ENCODE data around the gene SOST.

The SOST gene

DNA sequence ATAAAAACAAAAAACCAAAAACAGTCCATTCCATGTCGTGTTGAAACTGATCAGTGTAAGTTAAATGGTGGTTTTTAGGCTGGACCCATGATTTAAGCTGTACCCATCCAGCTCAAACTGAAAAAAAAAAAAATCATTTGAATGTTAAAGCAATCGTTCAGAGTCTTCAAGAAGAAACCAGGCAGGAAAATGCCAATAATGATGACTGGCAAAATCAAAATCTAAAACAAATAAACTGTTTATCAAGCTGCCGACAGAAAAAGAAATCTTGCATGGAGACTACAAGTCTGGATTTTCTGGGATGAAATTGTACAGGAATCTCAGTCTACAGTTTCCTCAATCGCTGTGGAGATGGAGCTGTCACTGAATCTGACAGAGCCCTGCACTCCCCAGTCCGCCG, 40.7 kb downstream of the SOST start:
- Histone ChIP-seq H3K4me2 (ENCODE audit: low read length) (no peak overlapping the region), H3K9me3 (ENCODE audit: control insufficient read depth, low read length) (no peaks in the 10 kb centered on the region), H2AFZ (no peak overlapping the region), H3K36me3 (ENCODE audit: control insufficient read depth, insufficient read depth, low read length) (no peaks in the 10 kb centered on the region), H3K79me2 (no peaks in the 10 kb centered on the region), H3K4me3 (ENCODE audit: low read depth, low read length) (no peak overlapping the region), H3K4me1 (no peaks in the 10 kb centered on the region), H3K27me3 (ENCODE audit: control insufficient read depth, insufficient read depth, low read length) (no peaks in the 10 kb centered on the region), H3K9ac (no peak overlapping the region), H3K27ac (no peak overlapping the region)
- TF ChIP-seq, protein P1, sequence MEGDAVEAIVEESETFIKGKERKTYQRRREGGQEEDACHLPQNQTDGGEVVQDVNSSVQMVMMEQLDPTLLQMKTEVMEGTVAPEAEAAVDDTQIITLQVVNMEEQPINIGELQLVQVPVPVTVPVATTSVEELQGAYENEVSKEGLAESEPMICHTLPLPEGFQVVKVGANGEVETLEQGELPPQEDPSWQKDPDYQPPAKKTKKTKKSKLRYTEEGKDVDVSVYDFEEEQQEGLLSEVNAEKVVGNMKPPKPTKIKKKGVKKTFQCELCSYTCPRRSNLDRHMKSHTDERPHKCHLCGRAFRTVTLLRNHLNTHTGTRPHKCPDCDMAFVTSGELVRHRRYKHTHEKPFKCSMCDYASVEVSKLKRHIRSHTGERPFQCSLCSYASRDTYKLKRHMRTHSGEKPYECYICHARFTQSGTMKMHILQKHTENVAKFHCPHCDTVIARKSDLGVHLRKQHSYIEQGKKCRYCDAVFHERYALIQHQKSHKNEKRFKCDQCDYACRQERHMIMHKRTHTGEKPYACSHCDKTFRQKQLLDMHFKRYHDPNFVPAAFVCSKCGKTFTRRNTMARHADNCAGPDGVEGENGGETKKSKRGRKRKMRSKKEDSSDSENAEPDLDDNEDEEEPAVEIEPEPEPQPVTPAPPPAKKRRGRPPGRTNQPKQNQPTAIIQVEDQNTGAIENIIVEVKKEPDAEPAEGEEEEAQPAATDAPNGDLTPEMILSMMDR (IDR thresholded peaks at IDR 0.05), result no peak

DNA sequence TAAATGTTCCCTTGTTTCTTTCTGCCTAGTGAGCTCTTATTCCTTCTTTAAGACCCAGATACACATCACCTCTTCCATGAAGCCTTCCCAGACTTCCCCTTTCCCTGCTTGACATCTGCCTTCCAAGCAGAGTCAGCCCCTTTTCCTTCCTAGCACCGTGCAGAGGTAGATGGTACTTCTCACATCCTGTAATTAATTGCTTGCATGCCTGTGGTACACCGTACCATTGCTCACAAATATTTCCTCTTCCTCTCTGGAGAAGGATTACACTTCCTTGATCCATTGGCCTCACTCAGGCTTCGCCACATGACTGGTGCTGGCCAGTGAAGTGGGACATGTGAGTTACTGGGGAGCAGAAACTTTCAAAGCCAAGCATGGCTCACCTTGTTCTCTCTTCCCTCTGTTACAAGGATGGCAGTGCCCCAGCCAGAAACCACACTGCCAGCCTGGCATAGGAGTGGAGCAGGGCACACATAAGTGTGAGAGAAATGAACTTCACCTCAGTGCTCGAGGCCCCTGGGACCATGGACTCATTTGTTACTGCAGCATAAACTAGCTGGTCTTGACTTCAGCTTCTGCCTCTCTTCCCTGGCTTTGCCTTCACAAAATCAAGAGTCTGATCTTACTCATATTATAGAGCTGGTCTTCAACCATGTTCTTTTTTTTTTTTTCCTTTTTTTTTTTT, 44.0 kb downstream of the SOST start:
- Histone ChIP-seq H3K27ac (no peak overlapping the region), H3K9ac (no peak overlapping the region), H3K36me3 (ENCODE audit: control insufficient read depth, insufficient read depth, low read length) (no peaks in the 10 kb centered on the region), H3K4me1 (no peaks in the 10 kb centered on the region), H3K27me3 (ENCODE audit: control insufficient read depth, insufficient read depth, low read length) (no peaks in the 10 kb centered on the region), H3K79me2 (no peaks in the 10 kb centered on the region), H2AFZ (peak overlapping the region; percentile 87), H3K4me3 (ENCODE audit: low read depth, low read length) (no peak overlapping the region), H3K9me3 (ENCODE audit: control insufficient read depth, low read length) (no peaks in the 10 kb centered on the region), H3K4me2 (ENCODE audit: low read length) (no peak overlapping the region)
- TF ChIP-seq, protein P1 (IDR thresholded peaks at IDR 0.05), result no peak

DNA sequence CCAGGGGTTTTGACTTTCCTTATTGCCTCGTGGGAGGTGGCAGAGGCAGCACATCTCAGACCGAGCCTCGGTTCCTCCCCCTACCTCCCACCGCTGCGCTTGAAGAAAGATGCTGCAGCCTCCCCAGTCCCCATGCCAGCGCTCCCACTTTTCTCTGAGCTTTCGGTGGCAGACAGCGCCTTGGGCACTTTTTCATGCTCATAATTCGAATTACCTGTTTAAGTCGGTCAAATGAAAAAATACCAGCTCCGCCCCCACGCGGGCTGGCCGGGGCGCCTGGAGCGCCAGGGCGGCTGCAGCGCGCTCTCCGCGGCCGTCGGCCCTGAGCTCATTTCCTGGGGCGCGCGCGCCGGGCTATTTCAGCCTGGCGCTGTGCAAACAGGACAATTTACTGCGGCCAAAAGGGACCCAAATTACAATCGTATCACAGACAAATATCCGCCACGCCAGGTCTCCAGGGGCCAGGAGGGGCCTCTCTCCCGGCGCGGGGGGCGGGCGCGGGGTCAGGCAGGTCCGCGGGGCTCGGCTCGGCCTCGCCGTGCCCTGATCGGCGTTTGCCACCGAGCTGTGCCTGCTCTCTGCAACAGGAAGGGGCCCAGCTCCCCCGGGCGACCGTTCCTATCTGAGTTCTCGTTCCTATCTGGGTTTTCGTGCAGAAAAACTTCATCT, 45.0 kb downstream of the SOST start:
- TF ChIP-seq, protein P1 (IDR thresholded peaks at IDR 0.05), result no peak
- Histone ChIP-seq H3K27me3 (ENCODE audit: control insufficient read depth, insufficient read depth, low read length) (no peaks in the 10 kb centered on the region), H3K36me3 (ENCODE audit: control insufficient read depth, insufficient read depth, low read length) (no peaks in the 10 kb centered on the region), H3K9me3 (ENCODE audit: control insufficient read depth, low read length) (no peaks in the 10 kb centered on the region), H3K4me1 (no peaks in the 10 kb centered on the region), H3K27ac (no peak overlapping the region), H2AFZ (peak overlapping the region; percentile 87), H3K4me3 (ENCODE audit: low read depth, low read length) (peak overlapping the region; percentile 55), H3K9ac (no peak overlapping the region), H3K4me2 (ENCODE audit: low read length) (peak overlapping the region; percentile 82), H3K79me2 (no peaks in the 10 kb centered on the region)

DNA sequence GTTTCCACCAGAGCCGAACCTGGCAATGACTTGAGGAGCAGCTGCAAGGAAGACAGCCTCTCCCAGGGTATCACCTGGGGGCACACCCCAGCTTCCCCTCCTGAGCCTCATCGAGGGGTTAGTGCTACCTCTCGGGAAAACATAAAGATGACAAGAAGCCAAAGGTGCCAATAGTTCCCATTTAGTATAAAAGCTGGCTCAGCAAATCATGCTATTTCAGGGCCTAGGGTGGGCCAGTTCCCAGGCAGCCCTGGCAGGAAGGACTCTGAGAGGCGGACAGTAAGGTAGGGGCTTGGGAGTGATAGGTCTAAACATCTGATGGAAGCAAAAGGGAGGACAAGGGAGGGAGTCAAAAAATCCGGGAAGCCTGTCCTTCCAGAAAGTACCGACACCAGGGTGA, 46.2 kb downstream of the SOST start:
- Histone ChIP-seq H2AFZ (no peak overlapping the region), H3K4me2 (ENCODE audit: low read length) (no peak overlapping the region), H3K9me3 (ENCODE audit: control insufficient read depth, low read length) (no peaks in the 10 kb centered on the region), H3K36me3 (ENCODE audit: control insufficient read depth, insufficient read depth, low read length) (no peaks in the 10 kb centered on the region), H3K9ac (no peak overlapping the region), H3K4me3 (ENCODE audit: low read depth, low read length) (no peak overlapping the region), H3K4me1 (no peaks in the 10 kb centered on the region), H3K79me2 (no peaks in the 10 kb centered on the region), H3K27ac (peak overlapping the region; percentile 7), H3K27me3 (ENCODE audit: control insufficient read depth, insufficient read depth, low read length) (no peaks in the 10 kb centered on the region)
- TF ChIP-seq, protein P1 (IDR thresholded peaks at IDR 0.05), result no peak

DNA sequence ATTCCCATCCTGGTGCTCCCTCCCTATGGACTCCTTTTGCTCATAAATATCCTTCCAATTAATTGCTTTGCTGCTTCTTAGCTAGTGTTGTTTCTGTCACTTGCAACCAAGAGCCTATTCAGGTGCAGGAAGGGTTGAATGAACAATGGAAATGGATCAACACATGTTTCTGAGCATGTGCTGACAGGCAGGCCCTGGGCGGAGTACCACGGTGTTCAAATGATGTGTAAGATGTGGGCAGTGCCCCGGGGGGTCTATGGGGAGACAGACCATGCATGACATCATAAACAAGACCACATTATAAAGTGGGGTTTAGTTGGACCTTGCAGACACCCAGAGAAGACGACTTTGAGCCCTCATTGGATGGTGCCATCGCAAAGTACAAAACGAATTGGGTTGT, 48.5 kb downstream of the SOST start:
- TF ChIP-seq, protein P1 (IDR thresholded peaks at IDR 0.05), result no peak
- H3K27me3 ChIP-seq (ENCODE audit: control insufficient read depth, insufficient read depth, low read length), result no peaks in the 10 kb centered on the region
- no peaks in the 10 kb centered on the region for H3K36me3 ChIP-seq (ENCODE audit: control insufficient read depth, insufficient read depth, low read length)
- no peak overlapping the region for H3K27ac ChIP-seq
- no peak overlapping the region for H3K4me3 ChIP-seq (ENCODE audit: low read depth, low read length)
- no peaks in the 10 kb centered on the region for H3K79me2 ChIP-seq
- H3K9ac ChIP-seq, result no peak overlapping the region
- no peak overlapping the region for H2AFZ ChIP-seq
- H3K4me1 ChIP-seq, result no peaks in the 10 kb centered on the region
- H3K9me3 ChIP-seq (ENCODE audit: control insufficient read depth, low read length), result no peaks in the 10 kb centered on the region
- H3K4me2 ChIP-seq (ENCODE audit: low read length), result no peak overlapping the region

Data from parathyroid adenoma (tissue), 2 donors.